ENCODE data around the gene UNC13C.

The UNC13C gene

DNA sequence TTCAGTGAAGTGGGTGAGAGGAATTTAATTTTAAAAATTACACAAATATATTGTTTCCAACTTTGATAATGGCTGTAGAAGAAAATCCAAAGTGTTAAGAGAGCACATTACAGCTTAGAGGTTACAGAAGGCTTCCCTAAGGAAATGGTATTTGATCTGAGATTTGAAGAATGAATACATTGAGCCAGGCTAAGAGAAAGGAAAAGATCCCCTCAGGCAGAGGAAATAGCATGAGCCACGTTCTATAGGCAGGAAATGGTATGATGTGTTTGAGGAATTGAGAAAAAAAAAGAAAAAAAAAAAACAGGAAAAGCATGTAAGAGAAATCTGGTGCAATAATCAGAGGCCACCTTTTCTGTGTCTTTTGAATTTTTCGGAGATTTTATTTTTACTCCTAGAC lies 48.6 kb downstream of the UNC13C start:
- TF ChIP-seq, protein P1, sequence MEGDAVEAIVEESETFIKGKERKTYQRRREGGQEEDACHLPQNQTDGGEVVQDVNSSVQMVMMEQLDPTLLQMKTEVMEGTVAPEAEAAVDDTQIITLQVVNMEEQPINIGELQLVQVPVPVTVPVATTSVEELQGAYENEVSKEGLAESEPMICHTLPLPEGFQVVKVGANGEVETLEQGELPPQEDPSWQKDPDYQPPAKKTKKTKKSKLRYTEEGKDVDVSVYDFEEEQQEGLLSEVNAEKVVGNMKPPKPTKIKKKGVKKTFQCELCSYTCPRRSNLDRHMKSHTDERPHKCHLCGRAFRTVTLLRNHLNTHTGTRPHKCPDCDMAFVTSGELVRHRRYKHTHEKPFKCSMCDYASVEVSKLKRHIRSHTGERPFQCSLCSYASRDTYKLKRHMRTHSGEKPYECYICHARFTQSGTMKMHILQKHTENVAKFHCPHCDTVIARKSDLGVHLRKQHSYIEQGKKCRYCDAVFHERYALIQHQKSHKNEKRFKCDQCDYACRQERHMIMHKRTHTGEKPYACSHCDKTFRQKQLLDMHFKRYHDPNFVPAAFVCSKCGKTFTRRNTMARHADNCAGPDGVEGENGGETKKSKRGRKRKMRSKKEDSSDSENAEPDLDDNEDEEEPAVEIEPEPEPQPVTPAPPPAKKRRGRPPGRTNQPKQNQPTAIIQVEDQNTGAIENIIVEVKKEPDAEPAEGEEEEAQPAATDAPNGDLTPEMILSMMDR (IDR thresholded peaks at IDR 0.05): no peak

DNA sequence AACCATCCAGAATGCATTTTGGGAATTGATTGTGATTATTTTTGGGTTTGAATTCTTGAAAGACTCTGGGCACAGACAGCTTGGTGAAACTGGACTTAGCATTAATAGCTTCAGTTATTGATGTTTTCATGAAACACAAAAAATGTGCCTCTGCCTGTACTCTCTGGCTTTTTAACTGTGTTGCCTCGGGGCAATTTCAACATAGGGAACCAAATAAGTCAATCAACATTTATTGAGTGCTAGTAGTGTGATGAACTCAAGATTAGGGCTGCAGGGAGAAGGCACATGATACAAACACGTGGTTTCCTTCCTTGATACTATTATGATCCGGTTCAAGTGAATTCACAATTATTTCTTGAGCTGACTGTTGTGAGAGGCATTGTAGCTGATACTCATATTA lies 50.8 kb downstream of the UNC13C start:
- TF ChIP-seq, protein P1 (IDR thresholded peaks at IDR 0.05): no peak

DNA sequence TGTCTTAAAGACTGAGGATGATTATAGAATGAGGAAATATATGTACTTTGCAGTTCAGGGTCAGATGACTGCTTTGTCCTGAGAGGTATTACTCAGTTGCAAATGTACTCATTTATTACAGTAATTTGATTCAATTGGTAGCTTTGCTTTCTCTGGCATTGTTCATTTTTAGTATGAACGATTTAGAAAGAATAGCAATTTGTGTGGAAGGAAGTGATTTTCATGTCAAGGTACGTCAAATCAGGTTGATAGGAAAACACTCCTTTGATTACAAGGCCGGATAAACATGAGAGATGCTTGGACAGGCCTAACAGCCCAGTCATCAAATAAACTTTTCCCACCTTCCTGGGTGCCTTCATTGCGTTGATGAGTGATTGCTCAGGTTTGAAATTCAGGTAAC lies 53.8 kb downstream of the UNC13C start:
- TF ChIP-seq, protein P1 (IDR thresholded peaks at IDR 0.05): no peak

DNA sequence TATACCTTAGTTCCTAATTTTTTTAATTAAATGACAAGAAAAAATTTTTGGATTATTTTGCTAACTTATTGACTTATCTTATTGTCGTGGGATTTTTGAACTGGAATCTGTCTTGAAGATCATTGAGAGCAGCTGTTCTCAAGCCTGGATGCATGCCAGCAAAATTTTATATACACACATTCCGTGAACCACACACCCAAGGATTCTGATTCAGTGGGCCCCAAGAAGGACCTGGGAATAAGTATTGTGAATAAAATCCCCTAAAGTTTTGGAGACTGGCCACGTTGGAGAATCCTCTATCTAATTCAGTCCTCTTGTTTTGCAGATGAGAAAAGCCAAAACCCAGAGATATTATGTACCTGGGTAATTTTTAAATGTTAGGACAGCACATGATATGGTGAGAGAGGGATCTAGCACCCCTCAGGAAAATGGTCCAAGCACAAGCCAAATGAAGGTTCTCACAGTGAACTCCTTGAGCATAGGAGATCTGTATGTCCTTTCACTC lies 55.2 kb downstream of the UNC13C start:
- TF ChIP-seq, protein P1 (IDR thresholded peaks at IDR 0.05): no peak

DNA sequence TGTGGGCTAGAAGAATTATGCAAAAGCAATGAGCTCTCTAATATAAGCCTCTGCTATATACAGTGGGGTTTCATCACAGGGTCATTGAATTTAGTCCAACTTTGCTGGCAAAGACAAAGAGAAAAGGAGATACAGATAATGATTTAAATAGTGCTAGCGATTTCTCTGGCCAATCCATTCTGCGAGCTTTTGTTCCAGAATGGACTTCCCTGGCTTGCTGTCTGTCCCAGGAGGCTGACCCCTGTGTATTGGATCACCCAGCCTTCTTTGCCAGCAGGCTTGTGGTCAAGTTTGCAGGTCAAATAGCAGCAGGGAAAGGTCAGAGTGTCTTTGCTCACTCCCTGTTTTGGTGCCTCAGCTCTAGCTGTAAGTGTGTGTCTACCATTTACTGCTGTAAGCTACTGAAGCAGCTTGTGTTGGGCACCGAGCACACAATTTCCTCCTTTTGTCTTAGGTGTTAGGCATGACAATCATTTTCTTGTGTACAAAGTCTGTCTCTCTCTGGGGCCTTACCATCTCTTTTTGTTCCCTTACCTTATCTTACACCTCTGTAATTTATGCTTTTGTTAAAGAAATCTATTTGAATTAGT lies 55.7 kb downstream of the UNC13C start:
- TF ChIP-seq, protein P1 (IDR thresholded peaks at IDR 0.05): no peak

DNA sequence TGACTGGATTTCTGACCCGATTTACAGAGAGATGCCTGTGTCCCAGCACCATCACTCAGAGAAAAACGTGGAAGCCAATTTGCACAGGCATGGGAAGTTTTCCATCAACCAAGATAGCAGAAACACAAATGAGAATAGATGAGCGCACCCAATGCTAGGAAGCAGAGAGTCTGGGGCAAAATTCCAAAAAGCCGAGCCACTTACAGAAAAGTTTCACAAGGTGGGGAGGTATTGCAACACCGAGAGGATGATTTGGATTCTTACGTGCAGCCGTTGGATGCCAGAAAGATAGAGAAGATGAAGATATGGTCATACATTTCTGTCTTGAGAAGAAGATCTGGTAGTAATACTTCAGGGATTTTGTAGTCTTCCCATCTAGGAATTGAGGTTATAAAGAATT lies 57.4 kb downstream of the UNC13C start:
- TF ChIP-seq, protein P1 (IDR thresholded peaks at IDR 0.05): no peak

DNA sequence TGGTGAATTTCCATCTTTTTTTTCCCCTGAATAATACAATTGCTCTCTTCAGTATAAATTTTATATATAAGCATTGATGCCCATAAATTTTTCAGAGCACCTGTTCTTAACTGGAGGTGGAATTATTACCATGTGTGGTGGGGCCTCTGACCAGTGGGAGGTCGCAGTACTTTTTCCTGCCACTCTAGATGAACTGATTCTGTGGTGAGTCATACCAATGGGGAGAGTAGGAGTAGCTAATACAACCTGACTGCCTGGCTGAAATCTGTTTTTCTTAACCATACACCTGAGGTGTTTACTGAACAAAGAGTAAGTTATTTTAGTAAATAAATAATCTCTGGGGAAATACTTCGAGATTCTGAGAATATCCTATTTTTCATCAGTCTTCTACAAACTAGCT lies 67.2 kb downstream of the UNC13C start:
- TF ChIP-seq, protein P1 (IDR thresholded peaks at IDR 0.05): no peak

DNA sequence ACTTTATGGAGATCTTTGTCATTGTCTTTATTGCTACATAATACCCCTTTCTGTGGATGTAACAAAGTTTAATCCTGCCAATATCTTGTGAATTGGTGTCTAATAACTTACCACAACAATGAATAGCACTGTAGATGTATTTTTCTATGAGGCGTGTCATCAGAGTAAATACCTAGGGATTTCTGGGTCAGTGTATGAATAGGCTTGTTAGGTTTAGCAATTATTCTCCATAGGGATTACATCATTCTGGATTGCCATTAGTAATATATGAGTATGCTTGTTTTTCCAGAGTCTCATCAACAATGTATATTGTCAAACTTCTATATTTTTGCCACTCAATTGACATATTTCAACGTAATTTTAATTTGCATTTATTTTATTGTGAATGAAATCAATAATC lies 67.9 kb downstream of the UNC13C start:
- TF ChIP-seq, protein P1 (IDR thresholded peaks at IDR 0.05): no peak

All from LNCAP (cell line).